Left ventricle myocardium inferior (tissue), 1 donor: ENCODE measurements around the gene CORO2B. TPM values are rescaled to one million over a fixed set of nuclear protein-coding genes. Genes with fewer than 3 reads are reported as not detected.
A peak's percentile ranks its signal among the peaks of the same experiment; 100 is the strongest.

Experiments used
- DNase-seq: peaks from one replicate; pipeline ENCODE4 v3.0.0-alpha.2; 2020
- H3K27ac ChIP-seq: fragments of 200-600 bp; replicated peaks from 2 replicates; pipeline ENCODE4 v1.8.0; 2021
- H3K27me3 ChIP-seq: fragments of 200-600 bp; 2 replicates; pipeline ENCODE4 v1.8.0; 2021; ENCODE audit warnings: low read depth
- H3K36me3 ChIP-seq: fragments of 200-600 bp; 2 replicates; pipeline ENCODE4 v1.8.0; 2021
- H3K4me1 ChIP-seq: fragments of 200-600 bp; 2 replicates; pipeline ENCODE4 v1.8.0; 2021
- H3K4me3 ChIP-seq: fragments of 200-600 bp; 2 replicates; pipeline ENCODE4 v1.8.0; 2021; ENCODE audit warnings: mild to moderate bottlenecking, moderate library complexity
- H3K9me3 ChIP-seq: fragments of 200-600 bp; replicated peaks from 2 replicates; pipeline ENCODE4 v1.8.0; 2021
- intact Hi-C: fragments of 100-400 bp; cut with micrococcal nuclease; formaldehyde crosslinking; loops from one replicate; pipeline ENCODE4 v1.11.0; 2022
- total RNA-seq: library from RNA; stranded (reverse); fragmentation: NEBNext Ultra II Directional; extraction: Animal tissue kit (Norgen Biotek cat#: 25700); gene quantifications from one replicate; pipeline ENCODE4 v1.2.1, GENCODE V29; 2021
- TF ChIP-seq, protein P1 (sequence below): fragments of 200-600 bp; IDR thresholded peaks from 2 replicates; pipeline ENCODE4 v1.8.0; 2021; ENCODE audit warnings: antibody characterized with exemption, mild to moderate bottlenecking, borderline replicate concordance
- donor health status: DM: no; HTN: yes; CAD: no; lungs with severe emphysema.

The CORO2B gene
- total RNA-seq, 1 donor from 2014 or later: 5.0 TPM

DNA sequence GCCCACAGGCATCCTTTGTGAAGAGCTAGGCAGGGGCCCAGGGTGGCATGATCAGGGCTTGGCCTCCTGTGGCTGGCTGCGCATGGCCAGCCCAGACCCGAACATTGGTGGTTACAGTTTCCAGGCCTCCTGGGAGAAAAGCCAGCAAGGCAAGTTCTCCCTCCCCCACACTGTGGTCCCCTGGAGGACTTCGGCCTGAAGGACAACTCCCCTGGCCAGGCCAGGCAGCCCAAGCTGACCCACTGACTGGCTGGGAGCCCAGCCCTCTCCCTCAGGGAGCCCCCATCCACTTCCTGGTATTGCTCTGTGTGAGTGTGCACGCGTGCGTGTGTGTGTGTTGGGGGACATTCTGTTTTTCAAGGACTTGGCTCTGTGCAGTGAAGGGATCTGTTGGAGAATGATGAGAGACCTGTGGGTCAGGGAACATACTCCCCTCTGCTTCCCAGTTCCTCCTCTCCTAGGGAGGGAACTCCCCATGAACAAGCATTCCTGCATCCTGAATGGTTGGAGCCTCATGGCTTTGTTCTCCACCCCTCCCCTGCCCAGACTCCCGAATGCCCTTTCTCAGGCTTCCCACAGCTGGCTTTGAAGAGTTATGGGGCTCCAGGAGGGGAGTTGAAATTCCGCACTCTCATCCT is 29.5 kb downstream of the CORO2B start:
- peaks cover 5% of the 10 kb centered on the region for H3K9me3 ChIP-seq
- H3K27me3 ChIP-seq: no peaks in the 10 kb centered on the region
- intact Hi-C loops: no loop called here
- TF ChIP-seq, protein P1, sequence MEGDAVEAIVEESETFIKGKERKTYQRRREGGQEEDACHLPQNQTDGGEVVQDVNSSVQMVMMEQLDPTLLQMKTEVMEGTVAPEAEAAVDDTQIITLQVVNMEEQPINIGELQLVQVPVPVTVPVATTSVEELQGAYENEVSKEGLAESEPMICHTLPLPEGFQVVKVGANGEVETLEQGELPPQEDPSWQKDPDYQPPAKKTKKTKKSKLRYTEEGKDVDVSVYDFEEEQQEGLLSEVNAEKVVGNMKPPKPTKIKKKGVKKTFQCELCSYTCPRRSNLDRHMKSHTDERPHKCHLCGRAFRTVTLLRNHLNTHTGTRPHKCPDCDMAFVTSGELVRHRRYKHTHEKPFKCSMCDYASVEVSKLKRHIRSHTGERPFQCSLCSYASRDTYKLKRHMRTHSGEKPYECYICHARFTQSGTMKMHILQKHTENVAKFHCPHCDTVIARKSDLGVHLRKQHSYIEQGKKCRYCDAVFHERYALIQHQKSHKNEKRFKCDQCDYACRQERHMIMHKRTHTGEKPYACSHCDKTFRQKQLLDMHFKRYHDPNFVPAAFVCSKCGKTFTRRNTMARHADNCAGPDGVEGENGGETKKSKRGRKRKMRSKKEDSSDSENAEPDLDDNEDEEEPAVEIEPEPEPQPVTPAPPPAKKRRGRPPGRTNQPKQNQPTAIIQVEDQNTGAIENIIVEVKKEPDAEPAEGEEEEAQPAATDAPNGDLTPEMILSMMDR: no peak
- H3K36me3 ChIP-seq: no peaks in the 10 kb centered on the region
- peak overlapping the region; percentile 87 for H3K27ac ChIP-seq
- H3K4me1 ChIP-seq: peaks cover 78% of the 10 kb centered on the region
- peak; percentile 94 for DNase-seq
- peak overlapping the region; percentile 1 for H3K4me3 ChIP-seq

DNA sequence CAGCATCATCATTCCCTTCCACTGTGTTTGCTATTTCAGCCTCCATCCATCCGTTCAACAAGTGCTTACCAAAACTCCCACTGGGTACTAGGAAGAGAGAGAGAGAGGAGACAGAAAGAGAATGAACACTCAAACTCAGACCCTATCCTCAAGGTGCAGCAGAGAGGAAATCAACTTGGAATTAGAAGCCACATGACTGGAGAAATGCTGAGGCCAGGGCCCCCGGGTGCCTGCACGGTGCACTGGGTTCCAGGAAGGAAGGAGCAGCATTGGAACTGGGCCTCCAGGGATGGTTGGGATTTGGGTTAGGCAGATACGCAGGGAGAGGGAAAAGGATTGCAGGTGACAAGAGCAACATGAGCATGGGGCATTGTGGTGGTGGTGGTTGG is 30.0 kb downstream of the CORO2B start:
- H3K36me3 ChIP-seq: no peaks in the 10 kb centered on the region
- peak overlapping the region; percentile 87 for H3K27ac ChIP-seq
- DNase-seq: no peak
- H3K9me3 ChIP-seq: peaks cover 5% of the 10 kb centered on the region
- TF ChIP-seq, protein P1: no peak
- intact Hi-C loops: no loop called here
- peaks cover 78% of the 10 kb centered on the region for H3K4me1 ChIP-seq
- peak overlapping the region; percentile 1 for H3K4me3 ChIP-seq
- no peaks in the 10 kb centered on the region for H3K27me3 ChIP-seq

DNA sequence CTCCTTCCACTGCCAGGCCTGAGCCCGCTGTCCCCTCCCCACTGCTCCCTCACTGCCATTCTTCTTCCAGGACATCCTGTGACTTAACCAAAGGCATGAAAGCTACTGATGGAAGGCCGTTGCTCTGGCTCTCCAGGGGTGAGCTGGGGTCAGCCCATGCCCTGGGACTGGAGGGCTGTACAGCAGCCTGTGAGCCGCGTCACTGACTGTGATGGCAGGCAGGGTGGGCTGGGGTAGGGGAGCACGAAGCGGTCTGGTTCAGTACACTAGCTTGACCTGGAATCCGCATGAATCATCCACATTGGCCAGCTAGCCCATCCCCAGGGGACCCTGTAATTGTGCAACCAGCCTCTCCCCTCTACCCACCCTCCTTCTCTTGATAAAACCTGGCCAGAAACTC is 30.8 kb downstream of the CORO2B start:
- H3K36me3 ChIP-seq: no peaks in the 10 kb centered on the region
- no peak overlapping the region for H3K4me3 ChIP-seq
- H3K4me1 ChIP-seq: peaks cover 78% of the 10 kb centered on the region
- H3K27me3 ChIP-seq: no peaks in the 10 kb centered on the region
- peaks cover 5% of the 10 kb centered on the region for H3K9me3 ChIP-seq
- TF ChIP-seq, protein P1: no peak
- intact Hi-C loops: no loop called here
- peak overlapping the region; percentile 87 for H3K27ac ChIP-seq
- peak; percentile 89 for DNase-seq

DNA sequence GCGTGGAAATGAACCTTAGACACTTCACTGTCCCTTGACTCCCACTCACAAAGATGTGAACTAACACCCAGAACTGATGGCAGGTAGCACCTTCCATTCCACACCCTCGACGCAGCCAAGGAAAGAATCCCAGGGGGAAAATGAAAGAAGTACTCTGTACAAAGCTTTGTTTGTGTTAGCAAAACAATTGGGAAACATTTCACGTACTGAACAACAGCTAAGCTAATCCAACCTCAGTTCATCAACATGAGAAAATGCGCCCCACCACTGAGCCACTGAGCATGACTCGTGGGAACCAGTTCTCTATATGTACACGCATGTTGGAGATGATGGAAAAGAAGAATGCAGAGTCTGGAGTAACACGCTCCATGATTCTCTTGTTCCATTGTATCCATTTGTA is 32.0 kb downstream of the CORO2B start:
- H3K4me1 ChIP-seq: peaks cover 74% of the 10 kb centered on the region

DNA sequence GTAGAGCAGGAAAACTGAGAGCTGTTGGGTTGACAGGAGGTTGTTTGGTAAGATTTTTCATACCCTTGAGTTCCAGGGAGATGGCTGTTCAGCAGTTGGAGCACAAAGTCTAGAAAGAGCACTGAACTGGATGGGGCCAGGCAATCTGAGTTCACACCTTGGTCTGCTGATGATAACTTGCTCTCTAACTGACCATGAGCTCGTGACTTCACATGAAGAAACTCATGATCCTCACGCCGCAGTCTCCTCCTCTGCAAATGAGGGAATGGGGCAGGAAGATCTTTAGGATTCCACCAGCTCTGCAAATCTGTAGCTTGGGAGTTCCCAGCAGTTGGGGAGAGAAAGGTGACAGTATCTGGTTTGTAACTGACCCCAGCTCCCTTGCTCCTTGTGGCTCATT is 33.7 kb downstream of the CORO2B start:
- Histone ChIP-seq H3K9me3 (no peaks in the 10 kb centered on the region), H3K36me3 (no peaks in the 10 kb centered on the region), H3K4me1 (peaks cover 76% of the 10 kb centered on the region), H3K27ac (peak overlapping the region; percentile 88), H3K27me3 (no peaks in the 10 kb centered on the region), H3K4me3 (no peak overlapping the region)
- intact Hi-C loops: no loop called here
- no peak for DNase-seq
- TF ChIP-seq, protein P1: no peak

More for the DNA sequence above, 32.0 kb downstream of the CORO2B start:
- no peak overlapping the region for H3K4me3 ChIP-seq
- no peaks in the 10 kb centered on the region for H3K27me3 ChIP-seq
- H3K27ac ChIP-seq: peak overlapping the region; percentile 87
- TF ChIP-seq, protein P1: no peak
- peaks cover 5% of the 10 kb centered on the region for H3K9me3 ChIP-seq
- intact Hi-C loops: no loop called here
- H3K36me3 ChIP-seq: no peaks in the 10 kb centered on the region
- peak; percentile 10 for DNase-seq
